Activated B cell treated with CpG ODN at 0.5 μM for 24 hours (primary cell): ENCODE data around the gene SNRK. TPM values are rescaled to one million over a fixed set of nuclear protein-coding genes. Genes with fewer than 3 reads are reported as not detected.

Source experiments
- ATAC-seq: fragments of 200-7000 bp; cut with Tn5 transposase; one replicate; pipeline ENCODE4 v1.10.0; 2021; ENCODE audit warnings: low read depth, mild to moderate bottlenecking, moderate library complexity
- CTCF ChIA-PET: fragments of 350-600 bp; sonication (Branson Sonifier 250); formaldehyde crosslinking; loops from one replicate; lab custom pipeline; 2021; ENCODE audit warnings: antibody characterized with exemption; lab: Charles Lee
- POLR2A ChIA-PET: fragments of 350-600 bp; sonication (Branson Sonifier 250); formaldehyde crosslinking; loops from one replicate; lab custom pipeline; 2021; ENCODE audit warnings: antibody characterized with exemption; lab: Charles Lee
- DNase-seq: peaks from one replicate; pipeline ENCODE4 v3.0.0; 2022
- H3K27ac Mint-ChIP-seq: one replicate; pipeline ENCODE4 v1.8.0; 2020; ENCODE audit warnings: mixed read lengths
- H3K27me3 Mint-ChIP-seq: one replicate; pipeline ENCODE4 v1.8.0; 2021; ENCODE audit warnings: mixed read lengths
- H3K36me3 Mint-ChIP-seq: one replicate; pipeline ENCODE4 v1.8.0; 2021; ENCODE audit warnings: low read depth, mixed read lengths
- H3K4me1 Mint-ChIP-seq: one replicate; pipeline ENCODE4 v1.8.0; 2021; ENCODE audit warnings: mixed read lengths
- H3K4me3 Mint-ChIP-seq: one replicate; pipeline ENCODE4 v1.8.0; 2020; ENCODE audit warnings: mild to moderate bottlenecking, mixed read lengths
- H3K9me3 Mint-ChIP-seq: one replicate; pipeline ENCODE4 v1.8.0; 2020; ENCODE audit warnings: mixed read lengths
- CTCF ChIP-seq: fragments of 200-600 bp; IDR thresholded peaks from one replicate; pipeline ENCODE4 v1.8.0; 2022; ENCODE audit warnings: antibody characterized with exemption, mild to moderate bottlenecking
- intact Hi-C: fragments of 100-400 bp; cut with micrococcal nuclease; formaldehyde crosslinking; loops from one replicate; pipeline ENCODE4 v1.15.1; 2024
- total RNA-seq: library from RNA; stranded (reverse); gene quantifications from 2 replicates; pipeline ENCODE4 v1.2.3, GENCODE V29; 2022

SNRK gene
- total RNA-seq, 1 donor from 2014 or later = 31.1 TPM

DNA sequence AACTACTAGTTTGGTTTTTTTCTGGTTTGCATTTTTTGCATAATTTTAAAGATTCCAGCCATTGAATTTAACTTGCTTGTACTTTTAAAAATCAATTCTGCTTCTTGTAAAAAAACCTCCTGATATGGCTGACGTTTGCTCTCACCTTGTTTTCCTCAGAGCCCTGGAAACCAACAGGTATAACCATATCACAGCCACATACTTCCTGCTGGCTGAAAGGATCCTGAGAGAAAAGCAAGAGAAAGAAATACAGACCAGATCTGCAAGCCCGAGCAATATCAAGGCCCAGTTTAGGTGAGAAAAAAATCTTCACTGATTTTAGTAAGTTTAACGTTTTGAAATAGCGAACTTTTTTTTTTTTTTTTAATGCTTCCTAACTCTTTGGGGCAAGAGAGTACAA lies 56.8 kb downstream of the SNRK start:
- no peak overlapping the region for H3K27ac Mint-ChIP-seq
- peaks cover 7% of the 10 kb centered on the region for H3K9me3 Mint-ChIP-seq
- peaks cover 90% of the 10 kb centered on the region for H3K36me3 Mint-ChIP-seq
- no peaks in the 10 kb centered on the region for H3K4me1 Mint-ChIP-seq
- no peak for ATAC-seq
- no peak for TF ChIP-seq CTCF
- no peak overlapping the region for H3K4me3 Mint-ChIP-seq
- intact Hi-C loops = no loop called here
- ChIA-PET POLR2A (no interaction called here), CTCF (no interaction called here)
- DNase-seq = no peak
- H3K27me3 Mint-ChIP-seq = no peaks in the 10 kb centered on the region

DNA sequence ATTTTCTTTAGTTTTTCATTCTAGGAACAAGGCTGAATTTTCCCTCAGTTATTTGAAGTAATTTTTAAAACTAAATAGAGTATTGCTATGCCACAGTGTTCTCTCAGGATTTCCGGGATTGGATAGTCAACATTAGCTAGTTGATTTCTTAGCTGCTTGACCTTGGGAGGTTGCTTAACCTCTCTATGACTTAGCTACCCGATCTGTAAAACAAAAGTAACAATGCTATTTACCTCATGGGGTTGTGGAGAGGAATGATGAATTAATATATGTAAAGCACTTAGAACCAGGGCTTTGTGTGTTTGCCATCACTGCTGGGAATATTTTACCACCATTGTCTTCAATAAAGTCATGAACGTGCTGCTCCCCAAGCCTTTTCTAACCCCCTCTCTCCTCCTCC lies 57.5 kb downstream of the SNRK start:
- no peak overlapping the region for H3K4me3 Mint-ChIP-seq
- peaks cover 3% of the 10 kb centered on the region for H3K9me3 Mint-ChIP-seq
- peaks cover 90% of the 10 kb centered on the region for H3K36me3 Mint-ChIP-seq
- TF ChIP-seq CTCF = no peak
- POLR2A ChIA-PET = no interaction called here
- ATAC-seq = no peak
- H3K4me1 Mint-ChIP-seq = no peaks in the 10 kb centered on the region
- CTCF ChIA-PET = no interaction called here
- no peak overlapping the region for H3K27ac Mint-ChIP-seq
- no peak for DNase-seq
- intact Hi-C loops = no loop called here
- H3K27me3 Mint-ChIP-seq = no peaks in the 10 kb centered on the region

DNA sequence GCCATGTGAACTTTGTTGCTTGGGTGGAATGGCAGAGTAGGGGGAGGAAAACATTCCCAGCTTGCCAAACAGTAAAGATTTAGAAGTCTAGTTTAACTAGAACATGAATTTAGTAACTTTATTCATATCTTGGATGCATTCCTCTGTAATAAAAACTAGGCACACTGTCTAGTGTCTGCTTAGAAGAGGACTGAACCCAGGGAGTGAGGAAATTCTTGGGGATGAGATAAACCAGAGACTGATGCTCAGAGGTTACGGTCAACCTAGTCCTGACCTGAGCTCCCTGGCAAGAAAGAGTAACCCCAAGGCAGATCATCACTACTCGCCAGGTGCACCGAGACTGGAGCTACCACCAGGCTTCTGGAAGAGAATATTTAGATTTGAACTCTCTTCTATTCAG lies 58.2 kb downstream of the SNRK start:
- no peak overlapping the region for H3K27ac Mint-ChIP-seq
- no peaks in the 10 kb centered on the region for H3K27me3 Mint-ChIP-seq
- TF ChIP-seq CTCF = no peak
- peaks cover 90% of the 10 kb centered on the region for H3K36me3 Mint-ChIP-seq
- ChIA-PET POLR2A (no interaction called here), CTCF (no interaction called here)
- peaks cover 3% of the 10 kb centered on the region for H3K9me3 Mint-ChIP-seq
- no peaks in the 10 kb centered on the region for H3K4me1 Mint-ChIP-seq
- H3K4me3 Mint-ChIP-seq = no peak overlapping the region
- ATAC-seq = no peak
- intact Hi-C loops = no loop called here
- no peak for DNase-seq

GRCh38 chr3:43345246-43345645 lies 58.9 kb downstream of the SNRK start:
- ChIA-PET CTCF (no interaction called here), POLR2A (no interaction called here)
- DNase-seq = no peak
- Mint-ChIP-seq H3K27ac (no peak overlapping the region), H3K9me3 (peaks cover 2% of the 10 kb centered on the region), H3K4me1 (no peaks in the 10 kb centered on the region), H3K27me3 (no peaks in the 10 kb centered on the region), H3K4me3 (no peak overlapping the region), H3K36me3 (peaks cover 92% of the 10 kb centered on the region)
- intact Hi-C loops = no loop called here
- ATAC-seq = no peak
- TF ChIP-seq CTCF = no peak

GRCh38 chr3:43345877-43346276 lies 59.5 kb downstream of the SNRK start:
- H3K36me3 Mint-ChIP-seq = peaks cover 92% of the 10 kb centered on the region
- no peak overlapping the region for H3K4me3 Mint-ChIP-seq
- peaks cover 3% of the 10 kb centered on the region for H3K9me3 Mint-ChIP-seq
- no peak overlapping the region for H3K27ac Mint-ChIP-seq
- POLR2A ChIA-PET = no interaction called here
- CTCF ChIA-PET = no interaction called here
- ATAC-seq = no peak
- no peak for TF ChIP-seq CTCF
- no peak for DNase-seq
- H3K27me3 Mint-ChIP-seq = no peaks in the 10 kb centered on the region
- intact Hi-C loops = no loop called here
- no peaks in the 10 kb centered on the region for H3K4me1 Mint-ChIP-seq
